Kidney epithelial cell (primary cell): ENCODE measurements around the gene RFC4. TPM values are rescaled to one million over a fixed set of nuclear protein-coding genes. Genes with fewer than 3 reads are reported as not detected.
A peak's percentile ranks its signal among the peaks of the same experiment; 100 is the strongest.
"Not testable (repeated sequence)": the region's sequence is repeated elsewhere in the genome, so short reads cannot be mapped to it uniquely, and the experiment has no call there.

Experiments
- DNase-seq: peaks from one replicate; pipeline ENCODE4 v3.0.0-alpha.2; 2010; ENCODE audit warnings: low read depth
- H3K27me3 ChIP-seq: 2 replicates; pipeline ENCODE4 v1.6.0; 2011; ENCODE audit warnings: low read length; ENCODE audit not compliant: control insufficient read depth, insufficient read depth
- H3K36me3 ChIP-seq: 2 replicates; pipeline ENCODE4 v1.5.1; 2011; ENCODE audit warnings: low read length; ENCODE audit not compliant: control insufficient read depth, insufficient read depth
- H3K4me3 ChIP-seq: 2 replicates; pipeline ENCODE4 v1.5.1; 2011; ENCODE audit warnings: low read depth, mild to moderate bottlenecking, control low read depth, low read length
- CTCF ChIP-seq: IDR thresholded peaks from 2 replicates; pipeline ENCODE4 v1.5.1; 2011; ENCODE audit warnings: mild to moderate bottlenecking, moderate library complexity, low read length, control low read depth, inconsistent platforms; ENCODE audit not compliant: insufficient read depth, poor library complexity, severe bottlenecking
- total RNA-seq: library from RNA; depleted of rRNA; stranded (reverse); fragments of >200 nt; gene quantifications from 2 replicates; pipeline ENCODE4 v1.2.3, GENCODE V29; 2015

RFC4 gene
- total RNA-seq, 1 donor from 2014 or later = 35.0 TPM

GRCh38 chr3:186821429-186822387 lies 15.4 kb upstream of the RFC4 start:
- TF ChIP-seq CTCF = peak; percentile 63
- Histone ChIP-seq H3K36me3 (no peaks in the 10 kb centered on the region), H3K4me3 (no peak overlapping the region), H3K27me3 (peaks cover 3% of the 10 kb centered on the region)
- no peak for DNase-seq

GRCh38 chr3:186818956-186819355 lies 12.7 kb upstream of the RFC4 start:
- Histone ChIP-seq H3K36me3 (no peaks in the 10 kb centered on the region), H3K4me3 (no peak overlapping the region), H3K27me3 (no peaks in the 10 kb centered on the region)
- TF ChIP-seq CTCF = no peak
- no peak for DNase-seq

GRCh38 chr3:186818516-186818915 lies 12.2 kb upstream of the RFC4 start:
- no peaks in the 10 kb centered on the region for H3K36me3 ChIP-seq
- no peak for DNase-seq
- H3K27me3 ChIP-seq = no peaks in the 10 kb centered on the region
- no peak overlapping the region for H3K4me3 ChIP-seq
- no peak for TF ChIP-seq CTCF

- H3K36me3 ChIP-seq = no peaks in the 10 kb centered on the region
- no peak for DNase-seq
- no peak for TF ChIP-seq CTCF
- no peak overlapping the region for H3K4me3 ChIP-seq
- no peaks in the 10 kb centered on the region for H3K27me3 ChIP-seq
These were observed 9.2 kb upstream of the RFC4 start for GRCh38 chr3:186815435-186815834.

GRCh38 chr3:186814100-186814499 lies 7.8 kb upstream of the RFC4 start:
- H3K4me3 ChIP-seq = no peak overlapping the region
- H3K36me3 ChIP-seq = no peaks in the 10 kb centered on the region
- H3K27me3 ChIP-seq = no peaks in the 10 kb centered on the region
- no peak for DNase-seq
- no peak for TF ChIP-seq CTCF

GRCh38 chr3:186811313-186811712 lies 5.0 kb upstream of the RFC4 start:
- H3K4me3 ChIP-seq, H3K27me3 ChIP-seq, H3K36me3 ChIP-seq, DNase-seq: not testable (repeated sequence)
